Endothelial cell of umbilical vein (primary cell): ENCODE data around the gene SAFB. TPM values are rescaled to one million over a fixed set of nuclear protein-coding genes. Genes with fewer than 3 reads are reported as not detected.

Experiments
- BruUV-seq: library from RNA; stranded (reverse); fragments of 400-500 nt; replicated peaks from 2 replicates; lab custom pipeline; 2021; lab: Mats Ljungman, UMichigan
- CTCF ChIA-PET: fragments of 300-600, 350-600 bp; sonication (Branson Sonifier 250); formaldehyde crosslinking; loops from one replicate; lab custom pipeline; 2021; ENCODE audit warnings: antibody characterized with exemption, inconsistent platforms; lab: Charles Lee
- POLR2A ChIA-PET: fragments of 300-600, 350-600 bp; sonication (Branson Sonifier 250); formaldehyde crosslinking; loops from one replicate; lab custom pipeline; 2021; ENCODE audit warnings: antibody characterized with exemption, inconsistent platforms; lab: Charles Lee
- DNase-seq: peaks from one replicate; pipeline ENCODE4 v3.0.0-alpha.2; 2011; ENCODE audit warnings: low read depth, low spot score
- FAIRE-seq: peaks from 2 replicates; lab custom pipeline; 2011; peaks lifted over from hg19 to GRCh38; lab: Jason Lieb, UNC
- H2AFZ ChIP-seq: 2 replicates; pipeline ENCODE4 v1.6.0; 2012; ENCODE audit warnings: low read depth, low read length, control low read depth, inconsistent platforms
- H3K27ac ChIP-seq: 2 replicates; pipeline ENCODE4 v1.5.1; 2011; ENCODE audit warnings: low read depth, mild to moderate bottlenecking, control low read depth, low read length, moderate library complexity; ENCODE audit not compliant: insufficient read depth
- H3K27me3 ChIP-seq, 2 experiments: 2 replicates each; pipeline versions ENCODE4 v1.6.0 to v1.6.1; 2011; ENCODE audit warnings: low read length in 2 of 2, mixed read lengths in 1 of 2; ENCODE audit not compliant: control insufficient read depth in 2 of 2, insufficient read depth in 2 of 2
- H3K36me3 ChIP-seq, 2 experiments: 2 replicates in 1 of 2; 3 replicates in 1 of 2; pipeline ENCODE4 v1.5.1; 2011; ENCODE audit warnings: low read length in 2 of 2, mild to moderate bottlenecking in 1 of 2, moderate library complexity in 1 of 2; ENCODE audit not compliant: control insufficient read depth in 2 of 2, insufficient read depth in 2 of 2; ENCODE audit errors: extremely low read depth in 1 of 2
- H3K4me1 ChIP-seq: 3 replicates; pipeline ENCODE4 v1.5.1; 2011; ENCODE audit warnings: mild to moderate bottlenecking, low read length; ENCODE audit not compliant: control insufficient read depth, insufficient read depth; ENCODE audit errors: extremely low read depth
- H3K4me2 ChIP-seq: 2 replicates; pipeline ENCODE4 v1.6.1; 2011; ENCODE audit warnings: low read length, control low read depth, mixed read lengths; ENCODE audit not compliant: insufficient read depth
- H3K4me3 ChIP-seq, 3 experiments: fragments of 200-600 bp in 1 of 3; sonication (generic), shearing (Covaris generic) in 1 of 3; replicated peaks in 1 of 3; 2 replicates each; pipeline ENCODE4 v1.5.1; 2011 to 2016; ENCODE audit warnings: control low read depth in 3 of 3, low read length in 3 of 3, mild to moderate bottlenecking in 2 of 3, inconsistent platforms in 1 of 3, low read depth in 1 of 3, moderate library complexity in 1 of 3; ENCODE audit not compliant: insufficient read depth in 1 of 3
- H3K79me2 ChIP-seq: 2 replicates; pipeline ENCODE4 v1.6.0; 2012; ENCODE audit warnings: low read length, inconsistent platforms; ENCODE audit not compliant: control insufficient read depth, insufficient read depth
- H3K9ac ChIP-seq: replicated peaks from 2 replicates; pipeline ENCODE3; 2011; ENCODE audit warnings: low read length, control low read depth; ENCODE audit not compliant: insufficient read depth; ENCODE audit errors: extremely low read depth
- H3K9me1 ChIP-seq: replicated peaks from 3 replicates; pipeline ENCODE4 v1.6.0; 2011; ENCODE audit warnings: mild to moderate bottlenecking, low read length; ENCODE audit not compliant: control insufficient read depth, insufficient read depth; ENCODE audit errors: extremely low read depth
- H3K9me3 ChIP-seq: replicated peaks from 2 replicates; pipeline ENCODE4 v1.5.1; 2012; ENCODE audit warnings: low read length, inconsistent platforms; ENCODE audit not compliant: control insufficient read depth, insufficient read depth
- H4K20me1 ChIP-seq: replicated peaks from 2 replicates; pipeline ENCODE3; 2011; ENCODE audit warnings: mild to moderate bottlenecking, low read length; ENCODE audit not compliant: control insufficient read depth, insufficient read depth; ENCODE audit errors: extremely low read depth
- EZH2 ChIP-seq: IDR thresholded peaks from 2 replicates; pipeline ENCODE4 v1.6.1; 2012; ENCODE audit warnings: borderline replicate concordance, low read depth, mild to moderate bottlenecking, moderate library complexity, low read length, inconsistent platforms; ENCODE audit not compliant: severe bottlenecking
- FOS ChIP-seq: IDR thresholded peaks from 2 replicates; pipeline ENCODE4 v1.6.1; 2011; ENCODE audit warnings: mild to moderate bottlenecking, low read length, moderate library complexity, borderline replicate concordance; ENCODE audit not compliant: insufficient read depth
- GATA2 ChIP-seq: IDR thresholded peaks from 2 replicates; pipeline ENCODE4 v1.7.0; 2011; ENCODE audit warnings: low read depth, mild to moderate bottlenecking, moderate library complexity, mixed read lengths, low read length; ENCODE audit not compliant: insufficient read length, insufficient read depth
- JUN ChIP-seq: IDR thresholded peaks from 2 replicates; pipeline ENCODE4 v1.6.1; 2011; ENCODE audit warnings: borderline replicate concordance, low read depth; ENCODE audit not compliant: insufficient read length, insufficient read depth
- MYC ChIP-seq: IDR thresholded peaks from one replicate; pipeline ENCODE4 v1.6.1; 2011; ENCODE audit warnings: mild to moderate bottlenecking, low read depth, low read length
- POLR2A ChIP-seq: IDR thresholded peaks from 2 replicates; pipeline ENCODE4 v1.6.1; 2012; ENCODE audit warnings: low read depth, mild to moderate bottlenecking, control low read depth, low read length
- POLR2AphosphoS5 ChIP-seq: IDR thresholded peaks from 2 replicates; pipeline ENCODE4 v1.6.1; 2012; ENCODE audit warnings: low read depth, mild to moderate bottlenecking, control low read depth, low read length, moderate library complexity; ENCODE audit not compliant: insufficient read depth
- dilution Hi-C: fragments of 300-500 bp; cut with MboI; formaldehyde crosslinking; loops from one replicate; pipeline ENCODE4 v1.15.0; 2019; ENCODE audit warnings: low sequenced_read_pairs; ENCODE audit not compliant: extremely low pct_ligation_motif_present
- intact Hi-C: fragments of 100-400 bp; cut with micrococcal nuclease; formaldehyde crosslinking; loops from one replicate; pipeline ENCODE4 v1.10.0; 2022
- polyA plus RNA-seq, 4 experiments: library from polyadenylated mRNA; depleted of rRNA in 3 of 4; stranded (reverse) in 3 of 4; unstranded in 1 of 4; fragments of >200 nt; gene quantifications; 2 replicates each; pipeline versions ENCODE4 v1.2.1 to v1.2.3, GENCODE V29; 2011 to 2012; ENCODE audit warnings: missing spikeins in 1 of 4
- total RNA-seq: library from RNA; stranded (reverse); gene quantifications from 2 replicates; pipeline ENCODE4 v1.2.3, GENCODE V29; 2021
- TF ChIP-seq, protein P1 (sequence below), 2 donors: IDR thresholded peaks; 1 replicate in 1 of 2; 2 replicates in 1 of 2; pipeline ENCODE4 v1.5.1; 2011; ENCODE audit warnings: low read length in 2 of 2, mild to moderate bottlenecking in 2 of 2, moderate library complexity in 2 of 2, control low read depth in 1 of 2, inconsistent platforms in 1 of 2, low read depth in 1 of 2; ENCODE audit not compliant: insufficient read depth in 1 of 2; ENCODE audit errors: extremely low read depth in 1 of 2
- TF ChIP-seq, protein P2 (sequence below): IDR thresholded peaks from 2 replicates; pipeline ENCODE4 v1.6.1; 2011; ENCODE audit not compliant: insufficient read depth, insufficient read length

Gene SAFB
- total and polyA plus RNA-seq, 2 donors (not counting 3 experiments of a cell fraction or from before 2014, with no cell fraction given) = 44.7 to 109 TPM

DNA sequence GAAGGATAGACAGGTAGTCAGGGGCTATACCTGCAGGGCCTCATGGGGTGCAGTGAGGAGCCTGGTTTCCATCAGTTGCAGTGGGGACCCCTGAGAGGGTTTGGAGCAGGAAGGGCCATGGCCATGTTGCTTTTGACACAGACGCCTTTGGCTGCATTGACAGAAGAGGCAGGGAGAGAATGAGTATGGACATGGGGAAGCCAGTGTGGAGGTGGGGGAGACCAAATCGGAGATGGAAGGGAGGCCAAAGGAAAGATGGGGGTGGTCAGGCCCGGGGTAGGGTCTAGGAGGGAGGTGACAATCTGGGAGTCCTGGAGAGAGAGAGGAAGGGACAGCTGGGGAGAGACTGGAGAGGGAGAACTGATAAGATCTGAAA lies 59.2 kb downstream of the SAFB start:
- ChIA-PET CTCF (interaction anchor here (0.6 kb wide), 1 partner anchor 46 kb away, joined by 3 read pairs; no protein-coding TSS in a partner anchor), POLR2A (no interaction called here)
- Histone ChIP-seq H3K4me3 (no peak overlapping the region), H3K36me3 (peaks cover 0 to 5% of the 10 kb centered on the region in 2 experiments), H3K9me1 (no peaks in the 10 kb centered on the region), H3K4me2 (no peak overlapping the region), H3K27ac (no peak overlapping the region), H2AFZ (no peak overlapping the region), H3K9ac (no peak overlapping the region), H3K9me3 (no peaks in the 10 kb centered on the region), H4K20me1 (no peaks in the 10 kb centered on the region), H3K79me2 (peaks cover 9% of the 10 kb centered on the region), H3K27me3 (no peaks in the 10 kb centered on the region), H3K4me1 (peaks cover 10% of the 10 kb centered on the region)
- BruUV-seq = no TSS peak
- no peak for TF ChIP-seq GATA2
- TF ChIP-seq MYC = no peak
- TF ChIP-seq, protein P1, sequence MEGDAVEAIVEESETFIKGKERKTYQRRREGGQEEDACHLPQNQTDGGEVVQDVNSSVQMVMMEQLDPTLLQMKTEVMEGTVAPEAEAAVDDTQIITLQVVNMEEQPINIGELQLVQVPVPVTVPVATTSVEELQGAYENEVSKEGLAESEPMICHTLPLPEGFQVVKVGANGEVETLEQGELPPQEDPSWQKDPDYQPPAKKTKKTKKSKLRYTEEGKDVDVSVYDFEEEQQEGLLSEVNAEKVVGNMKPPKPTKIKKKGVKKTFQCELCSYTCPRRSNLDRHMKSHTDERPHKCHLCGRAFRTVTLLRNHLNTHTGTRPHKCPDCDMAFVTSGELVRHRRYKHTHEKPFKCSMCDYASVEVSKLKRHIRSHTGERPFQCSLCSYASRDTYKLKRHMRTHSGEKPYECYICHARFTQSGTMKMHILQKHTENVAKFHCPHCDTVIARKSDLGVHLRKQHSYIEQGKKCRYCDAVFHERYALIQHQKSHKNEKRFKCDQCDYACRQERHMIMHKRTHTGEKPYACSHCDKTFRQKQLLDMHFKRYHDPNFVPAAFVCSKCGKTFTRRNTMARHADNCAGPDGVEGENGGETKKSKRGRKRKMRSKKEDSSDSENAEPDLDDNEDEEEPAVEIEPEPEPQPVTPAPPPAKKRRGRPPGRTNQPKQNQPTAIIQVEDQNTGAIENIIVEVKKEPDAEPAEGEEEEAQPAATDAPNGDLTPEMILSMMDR (IDR thresholded peaks at IDR 0.05; ENCODE audit: extremely low read depth in 1 of 2, insufficient read depth in 1 of 2, low read depth in 1 of 2, low read length in 2 of 2) = no peak
- TF ChIP-seq, protein P2, sequence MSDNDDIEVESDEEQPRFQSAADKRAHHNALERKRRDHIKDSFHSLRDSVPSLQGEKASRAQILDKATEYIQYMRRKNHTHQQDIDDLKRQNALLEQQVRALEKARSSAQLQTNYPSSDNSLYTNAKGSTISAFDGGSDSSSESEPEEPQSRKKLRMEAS = no peak
- TF ChIP-seq JUN = no peak
- TF ChIP-seq POLR2A = no peak
- no peak for TF ChIP-seq FOS
- no peak for TF ChIP-seq EZH2
- TF ChIP-seq POLR2AphosphoS5 = no peak
- DNase-seq (no peak), FAIRE-seq (no peak)
- dilution Hi-C loops (no loop called here), intact Hi-C loops (no loop called here)
